Mucosa of rectum (tissue), 2 donors: ENCODE results near the gene FAM168B.

Experiments used
- H3K27ac ChIP-seq, 2 donors: one replicate each; pipeline ENCODE4 v1.7.0; 2013; ENCODE audit warnings: inconsistent platforms in 2 of 2, low read depth in 2 of 2, low read length in 2 of 2
- H3K27me3 ChIP-seq, 2 donors: one replicate each; pipeline ENCODE4 v1.7.0; 2013; ENCODE audit warnings: low read length in 2 of 2; ENCODE audit not compliant: control insufficient read depth in 2 of 2, insufficient read depth in 2 of 2
- H3K36me3 ChIP-seq, 2 donors: one replicate each; pipeline ENCODE4 v1.7.0; 2013; ENCODE audit warnings: low read length in 2 of 2; ENCODE audit not compliant: control insufficient read depth in 2 of 2, insufficient read depth in 2 of 2
- H3K4me1 ChIP-seq, 2 donors: one replicate each; pipeline ENCODE4 v1.7.0; 2013; ENCODE audit warnings: low read length in 2 of 2, mild to moderate bottlenecking in 1 of 2; ENCODE audit not compliant: control insufficient read depth in 2 of 2, insufficient read depth in 2 of 2
- H3K4me3 ChIP-seq, 2 donors: one replicate each; pipeline ENCODE4 v1.7.0; 2013; ENCODE audit warnings: low read length in 2 of 2
- H3K9ac ChIP-seq, 2 donors: one replicate each; pipeline ENCODE4 v1.7.0; 2013; ENCODE audit warnings: low read length in 2 of 2, low read depth in 1 of 2, mild to moderate bottlenecking in 1 of 2
- H3K9me3 ChIP-seq, 2 donors: one replicate each; pipeline ENCODE4 v1.7.0; 2013; ENCODE audit warnings: low read length in 2 of 2; ENCODE audit not compliant: control insufficient read depth in 2 of 2
- donor health status: healthy.
- donor health status: Normal muscosa, but diverticular disease.

FAM168B gene

GRCh38 chr2:131056932-131057287 is 36.4 kb downstream of the FAM168B start:
- peaks cover 54 to 63% of the 10 kb centered on the region in 2 donors for H3K36me3 ChIP-seq
- no peaks in the 10 kb centered on the region for H3K4me1 ChIP-seq
- H3K9ac ChIP-seq = no peak overlapping the region
- no peak overlapping the region for H3K4me3 ChIP-seq
- H3K9me3 ChIP-seq = no peaks in the 10 kb centered on the region
- H3K27ac ChIP-seq = no peak overlapping the region
- H3K27me3 ChIP-seq = no peaks in the 10 kb centered on the region

- Histone ChIP-seq H3K4me3 (no peak overlapping the region), H3K9me3 (no peaks in the 10 kb centered on the region), H3K27me3 (no peaks in the 10 kb centered on the region), H3K36me3 (peaks cover 59 to 68% of the 10 kb centered on the region in 2 donors), H3K4me1 (no peaks in the 10 kb centered on the region), H3K9ac (no peak overlapping the region), H3K27ac (no peak overlapping the region)
Observed at GRCh38 chr2:131056204-131056931, 36.9 kb downstream of the FAM168B start.

- Histone ChIP-seq H3K27me3 (no peaks in the 10 kb centered on the region), H3K36me3 (peaks cover 68 to 75% of the 10 kb centered on the region in 2 donors), H3K4me3 (no peak overlapping the region), H3K27ac (no peak overlapping the region), H3K9me3 (no peaks in the 10 kb centered on the region), H3K9ac (no peak overlapping the region), H3K4me1 (no peaks in the 10 kb centered on the region)
Observed at GRCh38 chr2:131055169-131056065, 37.8 kb downstream of the FAM168B start.

- Histone ChIP-seq H3K27ac (no peak overlapping the region), H3K4me1 (no peaks in the 10 kb centered on the region), H3K9me3 (no peaks in the 10 kb centered on the region), H3K27me3 (no peaks in the 10 kb centered on the region), H3K9ac (no peak overlapping the region), H3K36me3 (peaks cover 74 to 81% of the 10 kb centered on the region in 2 donors), H3K4me3 (no peak overlapping the region)
Observed at GRCh38 chr2:131054488-131054887, 38.8 kb downstream of the FAM168B start.

GRCh38 chr2:131052741-131053263 is 40.5 kb downstream of the FAM168B start:
- Histone ChIP-seq H3K36me3 (peaks cover 82 to 86% of the 10 kb centered on the region in 2 donors), H3K4me3 (no peak overlapping the region), H3K4me1 (no peaks in the 10 kb centered on the region), H3K9me3 (no peaks in the 10 kb centered on the region), H3K9ac (no peak overlapping the region), H3K27ac (no peak overlapping the region), H3K27me3 (no peaks in the 10 kb centered on the region)

GRCh38 chr2:131050896-131051295 is 42.4 kb downstream of the FAM168B start:
- no peaks in the 10 kb centered on the region for H3K4me1 ChIP-seq
- H3K9me3 ChIP-seq = no peaks in the 10 kb centered on the region
- H3K27ac ChIP-seq = no peak overlapping the region
- peaks cover 82% of the 10 kb centered on the region in 2 donors for H3K36me3 ChIP-seq
- no peak overlapping the region for H3K4me3 ChIP-seq
- no peak overlapping the region for H3K9ac ChIP-seq
- no peaks in the 10 kb centered on the region for H3K27me3 ChIP-seq

- peaks cover 65 to 66% of the 10 kb centered on the region in 2 donors for H3K36me3 ChIP-seq
- no peaks in the 10 kb centered on the region for H3K4me1 ChIP-seq
- no peak overlapping the region for H3K9ac ChIP-seq
- no peak overlapping the region for H3K4me3 ChIP-seq
- H3K9me3 ChIP-seq = no peaks in the 10 kb centered on the region
- no peaks in the 10 kb centered on the region for H3K27me3 ChIP-seq
- no peak overlapping the region for H3K27ac ChIP-seq
Observed at GRCh38 chr2:131049150-131049718, 44.0 kb downstream of the FAM168B start.

GRCh38 chr2:131048641-131049040 is 44.6 kb downstream of the FAM168B start:
- Histone ChIP-seq H3K36me3 (peaks cover 64% of the 10 kb centered on the region in 2 donors), H3K4me1 (no peaks in the 10 kb centered on the region), H3K27ac (no peak overlapping the region), H3K4me3 (no peak overlapping the region), H3K27me3 (no peaks in the 10 kb centered on the region), H3K9ac (no peak overlapping the region), H3K9me3 (no peaks in the 10 kb centered on the region)

- peaks cover 60 to 64% of the 10 kb centered on the region in 2 donors for H3K36me3 ChIP-seq
- H3K4me1 ChIP-seq = no peaks in the 10 kb centered on the region
- no peak overlapping the region for H3K9ac ChIP-seq
- H3K27ac ChIP-seq = no peak overlapping the region
- no peaks in the 10 kb centered on the region for H3K27me3 ChIP-seq
- no peak overlapping the region for H3K4me3 ChIP-seq
- no peaks in the 10 kb centered on the region for H3K9me3 ChIP-seq
Observed at GRCh38 chr2:131047920-131048560, 45.2 kb downstream of the FAM168B start.
